Activated T-helper 1 cell treated with anti-CD3 and anti-CD28 coated beads, Interleukin-12 subunit alpha, Interleukin-12 subunit beta, Interleukin-2, Interleukin-4 antibody, amounts not matched to agents 30 ng/mL and 10 ng/mL and 1 ng/mL, durations not matched to agents 14 hours and 24 hours and 36 hours (primary cell): Measurements from ENCODE around the gene SPOCK3. TPM values are rescaled to one million over a fixed set of nuclear protein-coding genes. Genes with fewer than 3 reads are reported as not detected.

Source experiments
- DNase-seq: peaks from one replicate; pipeline ENCODE4 v3.0.0; 2021; ENCODE audit warnings: low spot score
- H3K27ac Mint-ChIP-seq: one replicate; pipeline ENCODE4 v1.8.0; 2021; ENCODE audit warnings: mild to moderate bottlenecking, mixed read lengths
- H3K27me3 Mint-ChIP-seq: one replicate; pipeline ENCODE4 v1.8.0; 2022; ENCODE audit warnings: mild to moderate bottlenecking, moderate library complexity, mixed read lengths; ENCODE audit not compliant: insufficient read depth
- H3K36me3 Mint-ChIP-seq: one replicate; pipeline ENCODE4 v1.8.0; 2021; ENCODE audit warnings: low read depth, mixed read lengths
- H3K4me1 Mint-ChIP-seq: one replicate; pipeline ENCODE4 v1.8.0; 2021; ENCODE audit warnings: low read depth, mixed read lengths
- H3K4me3 Mint-ChIP-seq: one replicate; pipeline ENCODE4 v1.8.0; 2021; ENCODE audit warnings: mild to moderate bottlenecking, moderate library complexity, mixed read lengths
- H3K9me3 Mint-ChIP-seq: one replicate; pipeline ENCODE4 v1.8.0; 2021; ENCODE audit warnings: mixed read lengths
- intact Hi-C: fragments of 100-400 bp; cut with micrococcal nuclease; formaldehyde crosslinking; loops from one replicate; pipeline ENCODE4 v1.15.1; 2024
- total RNA-seq: library from RNA; stranded (reverse); gene quantifications from 2 replicates; pipeline ENCODE4 v1.2.3, GENCODE V29; 2022

SPOCK3 gene
- total RNA-seq, 1 donor from 2014 or later, result not detected

DNA sequence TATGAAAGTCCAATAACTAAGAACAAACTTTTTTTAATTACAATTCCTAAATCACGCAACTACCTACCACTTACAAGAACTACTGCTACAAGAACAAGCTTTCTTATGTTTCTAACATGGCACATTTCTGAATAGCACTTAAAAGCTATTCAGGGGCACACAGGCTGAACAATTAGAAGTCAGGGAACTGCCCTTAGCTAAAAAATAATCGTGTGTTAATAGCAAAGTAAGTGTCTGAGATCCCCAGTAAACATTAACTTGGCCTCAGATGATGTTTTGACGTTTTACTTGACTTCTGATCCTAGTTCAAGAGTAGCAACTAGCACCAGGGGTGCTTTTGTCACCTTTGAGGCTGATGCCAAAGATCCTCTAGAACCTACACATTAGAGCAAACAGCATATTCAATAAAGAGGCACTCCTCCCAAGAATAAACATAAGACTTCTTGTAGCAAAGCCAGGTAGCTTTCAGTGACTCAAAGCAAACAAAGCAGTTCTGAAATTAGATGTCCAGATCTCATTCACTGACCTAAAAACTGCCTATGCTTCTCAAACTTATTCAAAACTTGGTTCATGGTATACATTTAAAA, 16.2 kb downstream of the SPOCK3 start:
- H3K27ac Mint-ChIP-seq, result no peak overlapping the region
- no peaks in the 10 kb centered on the region for H3K36me3 Mint-ChIP-seq
- intact Hi-C loops, result no loop called here
- DNase-seq, result no peak
- H3K27me3 Mint-ChIP-seq, result no peaks in the 10 kb centered on the region
- H3K4me1 Mint-ChIP-seq, result no peaks in the 10 kb centered on the region
- no peaks in the 10 kb centered on the region for H3K9me3 Mint-ChIP-seq
- no peak overlapping the region for H3K4me3 Mint-ChIP-seq

DNA sequence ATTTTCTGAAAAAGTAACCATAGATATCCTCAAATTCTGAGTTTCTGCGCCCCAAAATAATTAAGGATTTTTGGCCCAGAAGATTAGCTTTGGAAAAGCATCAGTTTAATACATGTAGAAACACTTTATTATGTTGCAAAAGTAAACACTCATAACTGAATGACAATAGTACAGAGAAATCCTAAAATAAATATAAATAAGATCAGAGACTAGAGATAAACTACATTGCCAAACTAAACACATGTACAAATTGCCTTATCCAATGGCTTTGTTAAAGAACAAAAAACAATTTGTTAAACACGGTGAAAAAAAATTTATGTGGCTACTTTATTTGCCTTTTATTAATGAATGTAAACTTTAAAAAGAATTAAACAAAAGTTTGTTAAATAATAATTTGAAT, 17.5 kb downstream of the SPOCK3 start:
- no peaks in the 10 kb centered on the region for H3K36me3 Mint-ChIP-seq
- intact Hi-C loops, result no loop called here
- no peaks in the 10 kb centered on the region for H3K27me3 Mint-ChIP-seq
- DNase-seq, result no peak
- H3K9me3 Mint-ChIP-seq, result no peaks in the 10 kb centered on the region
- H3K27ac Mint-ChIP-seq, result no peak overlapping the region
- H3K4me3 Mint-ChIP-seq, result no peak overlapping the region
- H3K4me1 Mint-ChIP-seq, result no peaks in the 10 kb centered on the region

DNA sequence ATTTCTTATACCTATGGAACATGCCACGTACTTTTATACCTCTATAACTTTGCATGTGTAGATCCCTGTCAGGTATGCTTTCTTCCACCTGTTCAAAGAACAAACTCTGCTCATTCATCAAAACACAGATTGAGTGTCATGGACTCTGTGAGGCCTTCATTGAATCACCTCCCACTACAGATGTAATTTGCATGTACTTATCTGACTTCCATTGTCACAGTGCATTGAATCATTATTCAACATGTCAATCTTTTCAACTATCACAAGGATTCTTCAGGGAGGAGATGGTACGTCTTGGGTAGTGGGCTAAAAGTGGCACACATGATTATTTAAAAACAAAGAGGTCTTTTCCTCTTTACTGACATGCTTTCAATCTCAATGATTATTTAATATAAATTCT, 24.1 kb downstream of the SPOCK3 start:
- H3K4me1 Mint-ChIP-seq, result no peaks in the 10 kb centered on the region
- no peaks in the 10 kb centered on the region for H3K36me3 Mint-ChIP-seq
- no peaks in the 10 kb centered on the region for H3K27me3 Mint-ChIP-seq
- no peaks in the 10 kb centered on the region for H3K9me3 Mint-ChIP-seq
- DNase-seq, result no peak
- H3K4me3 Mint-ChIP-seq, result no peak overlapping the region
- H3K27ac Mint-ChIP-seq, result no peak overlapping the region
- intact Hi-C loops, result no loop called here

DNA sequence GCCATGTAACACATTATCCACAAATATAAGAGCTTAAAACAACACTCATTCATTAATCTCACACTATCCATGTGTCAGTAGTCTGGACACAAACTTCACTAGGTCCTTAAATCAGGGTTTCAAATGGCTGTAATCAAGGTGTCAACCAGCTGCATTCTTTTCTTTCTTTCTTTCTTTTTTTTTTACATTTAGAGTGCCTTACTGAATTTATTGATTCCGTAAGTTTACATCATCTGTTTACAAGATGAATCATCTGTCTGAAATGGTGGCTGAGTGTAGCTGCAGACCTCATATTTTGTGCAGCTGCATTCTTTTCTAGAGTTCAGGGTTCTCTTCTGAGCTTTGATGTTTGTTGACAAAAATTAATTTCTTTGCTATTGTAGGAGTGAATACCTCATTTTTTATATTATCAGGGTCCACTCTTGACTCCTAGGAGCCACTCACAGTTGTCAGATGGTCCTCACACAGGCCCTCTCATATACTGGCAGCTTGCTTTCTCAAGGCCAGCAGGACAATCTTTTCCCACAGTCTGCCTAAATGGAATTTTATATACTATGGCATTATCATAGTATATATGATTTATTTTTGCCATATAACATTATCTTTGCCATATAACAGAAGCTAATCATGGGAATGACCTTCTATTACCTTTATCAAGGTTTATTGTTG, 37.8 kb downstream of the SPOCK3 start:
- Mint-ChIP-seq H3K9me3 (no peaks in the 10 kb centered on the region), H3K4me1 (no peaks in the 10 kb centered on the region), H3K4me3 (no peak overlapping the region), H3K27ac (no peak overlapping the region), H3K27me3 (no peaks in the 10 kb centered on the region), H3K36me3 (no peaks in the 10 kb centered on the region)
- DNase-seq, result no peak
- intact Hi-C loops, result no loop called here

- no peak overlapping the region for H3K4me3 Mint-ChIP-seq
- no peaks in the 10 kb centered on the region for H3K9me3 Mint-ChIP-seq
- no peak for DNase-seq
- no peaks in the 10 kb centered on the region for H3K36me3 Mint-ChIP-seq
- H3K27me3 Mint-ChIP-seq, result no peaks in the 10 kb centered on the region
- no peak overlapping the region for H3K27ac Mint-ChIP-seq
- intact Hi-C loops, result no loop called here
- no peaks in the 10 kb centered on the region for H3K4me1 Mint-ChIP-seq
Observed at GRCh38 chr4:167190379-167190778, 43.9 kb downstream of the SPOCK3 start.

DNA sequence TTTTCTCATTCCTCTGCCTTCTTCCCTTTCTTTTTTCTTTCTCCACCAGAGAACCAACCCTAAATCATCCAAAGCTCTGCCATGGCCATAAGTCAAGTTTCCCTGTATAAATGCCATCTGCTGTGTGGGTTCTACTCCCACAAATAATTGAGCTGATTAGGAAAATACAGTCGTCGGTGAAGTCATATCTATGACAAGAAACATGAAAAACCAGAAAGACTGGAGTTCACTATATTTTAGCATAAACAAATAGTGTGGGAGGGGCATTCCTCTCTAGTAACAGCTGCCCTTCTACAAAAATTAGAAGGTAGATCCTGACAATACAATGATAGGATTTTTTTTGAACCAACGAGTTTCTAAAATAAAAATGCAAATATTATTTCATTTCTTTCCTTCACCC, 48.8 kb downstream of the SPOCK3 start:
- H3K4me1 Mint-ChIP-seq, result no peaks in the 10 kb centered on the region

DNA sequence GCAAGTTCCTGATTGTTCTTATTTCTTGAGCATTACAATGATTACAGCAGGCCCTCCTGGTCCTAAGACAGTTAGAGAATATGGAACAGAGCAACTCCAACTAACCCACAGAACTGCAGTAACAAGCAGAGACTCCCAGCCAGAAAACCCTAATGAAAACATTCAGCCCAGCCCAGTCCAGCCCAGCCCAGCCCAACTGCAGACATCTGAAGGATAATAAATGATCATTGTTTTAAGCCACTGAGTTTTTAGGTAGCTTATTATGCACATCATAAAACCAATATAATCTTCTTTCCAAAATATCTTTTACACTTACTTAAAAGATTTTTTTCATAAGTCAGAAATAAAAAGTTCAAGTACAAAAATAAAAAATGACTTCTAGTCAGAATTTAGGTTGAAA, 51.3 kb downstream of the SPOCK3 start:
- H3K4me1 Mint-ChIP-seq, result no peaks in the 10 kb centered on the region
- no peaks in the 10 kb centered on the region for H3K36me3 Mint-ChIP-seq
- no peak overlapping the region for H3K27ac Mint-ChIP-seq
- H3K4me3 Mint-ChIP-seq, result no peak overlapping the region
- no peaks in the 10 kb centered on the region for H3K27me3 Mint-ChIP-seq
- no peak for DNase-seq
- intact Hi-C loops, result no loop called here
- no peaks in the 10 kb centered on the region for H3K9me3 Mint-ChIP-seq

More for the DNA sequence above, 48.8 kb downstream of the SPOCK3 start:
- H3K27ac Mint-ChIP-seq, result no peak overlapping the region
- no peak overlapping the region for H3K4me3 Mint-ChIP-seq
- intact Hi-C loops, result no loop called here
- no peaks in the 10 kb centered on the region for H3K27me3 Mint-ChIP-seq
- no peaks in the 10 kb centered on the region for H3K9me3 Mint-ChIP-seq
- no peak for DNase-seq
- no peaks in the 10 kb centered on the region for H3K36me3 Mint-ChIP-seq

GRCh38 chr4:167177925-167178324, 56.4 kb downstream of the SPOCK3 start:
- H3K36me3 Mint-ChIP-seq, result no peaks in the 10 kb centered on the region
- H3K4me3 Mint-ChIP-seq, result no peak overlapping the region
- DNase-seq, result no peak
- no peaks in the 10 kb centered on the region for H3K9me3 Mint-ChIP-seq
- H3K27ac Mint-ChIP-seq, result no peak overlapping the region
- intact Hi-C loops, result no loop called here
- no peaks in the 10 kb centered on the region for H3K27me3 Mint-ChIP-seq
- no peaks in the 10 kb centered on the region for H3K4me1 Mint-ChIP-seq

GRCh38 chr4:167176723-167177367, 57.4 kb downstream of the SPOCK3 start:
- intact Hi-C loops, result no loop called here
- Mint-ChIP-seq H3K4me3 (no peak overlapping the region), H3K27ac (no peak overlapping the region), H3K4me1 (no peaks in the 10 kb centered on the region), H3K27me3 (no peaks in the 10 kb centered on the region), H3K9me3 (no peaks in the 10 kb centered on the region), H3K36me3 (no peaks in the 10 kb centered on the region)
- DNase-seq, result no peak

- DNase-seq, result no peak
- Mint-ChIP-seq H3K9me3 (no peaks in the 10 kb centered on the region), H3K4me3 (no peak overlapping the region), H3K27ac (no peak overlapping the region), H3K36me3 (no peaks in the 10 kb centered on the region), H3K27me3 (no peaks in the 10 kb centered on the region), H3K4me1 (no peaks in the 10 kb centered on the region)
- intact Hi-C loops, result no loop called here
Observed at GRCh38 chr4:167171928-167172327, 62.4 kb downstream of the SPOCK3 start.

GRCh38 chr4:167168611-167169010, 65.7 kb downstream of the SPOCK3 start:
- Mint-ChIP-seq H3K36me3 (no peaks in the 10 kb centered on the region), H3K4me1 (no peaks in the 10 kb centered on the region), H3K4me3 (no peak overlapping the region), H3K27ac (no peak overlapping the region), H3K27me3 (no peaks in the 10 kb centered on the region), H3K9me3 (no peaks in the 10 kb centered on the region)
- no peak for DNase-seq
- intact Hi-C loops, result no loop called here

DNA sequence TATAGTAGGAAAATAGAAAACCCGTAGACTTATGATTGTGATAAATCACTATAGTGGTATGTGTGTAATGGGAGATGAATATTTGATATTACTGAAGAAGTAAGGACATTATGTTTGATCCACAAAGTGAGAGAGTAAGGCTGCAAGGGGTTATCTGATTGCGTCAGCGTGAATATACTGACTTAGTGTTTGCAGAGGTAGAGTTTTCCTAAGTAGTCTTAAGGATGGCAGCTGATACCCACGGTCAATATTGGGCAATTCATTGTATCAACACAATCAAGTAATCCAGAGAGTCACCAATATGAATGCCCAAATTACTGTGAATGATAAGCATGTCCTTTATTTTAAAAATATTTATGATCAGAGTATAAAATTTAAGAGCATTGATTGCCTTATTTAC, 83.7 kb downstream of the SPOCK3 start:
- H3K9me3 Mint-ChIP-seq, result peaks cover 4% of the 10 kb centered on the region
- intact Hi-C loops, result no loop called here
- H3K36me3 Mint-ChIP-seq, result no peaks in the 10 kb centered on the region

GRCh38 chr4:167144605-167145004, 89.7 kb downstream of the SPOCK3 start:
- Mint-ChIP-seq H3K4me1 (no peaks in the 10 kb centered on the region), H3K9me3 (no peaks in the 10 kb centered on the region), H3K27ac (no peak overlapping the region), H3K27me3 (no peaks in the 10 kb centered on the region), H3K36me3 (no peaks in the 10 kb centered on the region), H3K4me3 (no peak overlapping the region)
- no peak for DNase-seq
- intact Hi-C loops, result no loop called here

More for the DNA sequence above, 83.7 kb downstream of the SPOCK3 start:
- no peak for DNase-seq
- Mint-ChIP-seq H3K27ac (no peak overlapping the region), H3K4me3 (no peak overlapping the region), H3K4me1 (no peaks in the 10 kb centered on the region), H3K27me3 (no peaks in the 10 kb centered on the region)
